ENCODE data around the gene CD38.

DNA sequence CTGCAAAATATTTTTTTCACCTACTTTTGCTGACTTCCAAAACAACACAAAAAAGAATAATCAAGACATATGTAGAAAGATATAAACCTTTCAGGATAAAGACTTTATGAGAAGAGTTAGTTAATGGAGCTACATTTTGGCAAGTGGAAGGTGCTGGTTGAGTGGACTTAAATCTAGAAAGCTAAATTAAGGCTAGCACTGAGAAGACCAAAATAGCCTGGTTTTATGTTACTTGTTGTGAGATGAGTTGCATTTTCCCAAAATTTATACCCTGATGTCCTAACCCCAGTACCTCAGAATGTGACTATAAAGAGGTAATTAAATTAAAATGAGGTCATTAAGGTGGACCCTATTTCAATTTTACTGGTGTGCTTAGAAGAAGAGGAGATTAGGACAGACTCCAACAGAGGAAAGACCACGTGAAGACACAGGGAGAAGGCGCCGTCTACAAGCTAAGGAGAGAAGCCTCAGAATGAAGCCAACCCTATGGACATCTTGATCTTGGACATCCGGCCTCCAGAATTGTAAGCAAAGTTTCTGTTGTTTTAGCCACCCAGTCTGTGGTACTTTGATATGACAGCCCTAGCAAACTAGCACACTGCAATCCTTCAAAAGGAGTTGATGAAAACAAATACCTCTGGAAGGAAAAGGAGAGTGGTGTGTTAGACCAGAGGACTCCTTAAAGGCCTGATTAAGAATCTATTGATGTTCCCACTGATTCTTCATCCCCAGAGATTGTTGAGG lies 93.0 kb downstream of the CD38 start:
- TF ChIP-seq, protein P1, sequence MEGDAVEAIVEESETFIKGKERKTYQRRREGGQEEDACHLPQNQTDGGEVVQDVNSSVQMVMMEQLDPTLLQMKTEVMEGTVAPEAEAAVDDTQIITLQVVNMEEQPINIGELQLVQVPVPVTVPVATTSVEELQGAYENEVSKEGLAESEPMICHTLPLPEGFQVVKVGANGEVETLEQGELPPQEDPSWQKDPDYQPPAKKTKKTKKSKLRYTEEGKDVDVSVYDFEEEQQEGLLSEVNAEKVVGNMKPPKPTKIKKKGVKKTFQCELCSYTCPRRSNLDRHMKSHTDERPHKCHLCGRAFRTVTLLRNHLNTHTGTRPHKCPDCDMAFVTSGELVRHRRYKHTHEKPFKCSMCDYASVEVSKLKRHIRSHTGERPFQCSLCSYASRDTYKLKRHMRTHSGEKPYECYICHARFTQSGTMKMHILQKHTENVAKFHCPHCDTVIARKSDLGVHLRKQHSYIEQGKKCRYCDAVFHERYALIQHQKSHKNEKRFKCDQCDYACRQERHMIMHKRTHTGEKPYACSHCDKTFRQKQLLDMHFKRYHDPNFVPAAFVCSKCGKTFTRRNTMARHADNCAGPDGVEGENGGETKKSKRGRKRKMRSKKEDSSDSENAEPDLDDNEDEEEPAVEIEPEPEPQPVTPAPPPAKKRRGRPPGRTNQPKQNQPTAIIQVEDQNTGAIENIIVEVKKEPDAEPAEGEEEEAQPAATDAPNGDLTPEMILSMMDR (IDR thresholded peaks at IDR 0.05): no peak
- TF ChIP-seq ZFX (IDR thresholded peaks at IDR 0.05; ENCODE audit: borderline replicate concordance): no peak

Data from 22Rv1 (cell line).